Endodermal cell (in vitro differentiated cells): ENCODE data around the gene CARHSP1. TPM values are rescaled to one million over a fixed set of nuclear protein-coding genes. Genes with fewer than 3 reads are reported as not detected.
"Not testable (repeated sequence)": the region's sequence is repeated elsewhere in the genome, so short reads cannot be mapped to it uniquely, and the experiment has no call there.

Experiments
- DNase-seq: peaks from one replicate; pipeline ENCODE4 v3.0.0-alpha.2; 2017
- H3K27ac ChIP-seq: 2 replicates; pipeline ENCODE4 v1.5.1; 2013; ENCODE audit warnings: mild to moderate bottlenecking, low read depth, low read length, moderate library complexity
- H3K27me3 ChIP-seq: 2 replicates; pipeline ENCODE4 v1.6.1; 2013; ENCODE audit warnings: mild to moderate bottlenecking, low read length, moderate library complexity; ENCODE audit not compliant: insufficient read depth, control insufficient read depth, poor library complexity, severe bottlenecking
- H3K36me3 ChIP-seq: 2 replicates; pipeline ENCODE4 v1.7.0; 2013; ENCODE audit warnings: mild to moderate bottlenecking, low read length, moderate library complexity; ENCODE audit not compliant: control insufficient read depth, insufficient read depth
- H3K4me1 ChIP-seq: one replicate; pipeline ENCODE4 v1.7.0; 2013; ENCODE audit warnings: low read length; ENCODE audit not compliant: control insufficient read depth, insufficient read depth
- H3K4me3 ChIP-seq: 2 replicates; pipeline ENCODE4 v1.5.1; 2013; ENCODE audit warnings: mild to moderate bottlenecking, low read length, moderate library complexity
- H3K9ac ChIP-seq: 2 replicates; pipeline ENCODE4 v1.6.1; 2013; ENCODE audit warnings: mild to moderate bottlenecking, low read length, moderate library complexity; ENCODE audit not compliant: poor library complexity, severe bottlenecking; ENCODE audit errors: extremely low read depth
- H3K9me3 ChIP-seq: 2 replicates; pipeline ENCODE4 v1.6.1; 2013; ENCODE audit warnings: mild to moderate bottlenecking, low read length, moderate library complexity; ENCODE audit not compliant: control insufficient read depth
- H3K27ac Mint-ChIP-seq: 2 replicates; pipeline ENCODE4 v1.8.0; 2020; ENCODE audit warnings: mixed read lengths
- H3K27me3 Mint-ChIP-seq: 2 replicates; pipeline ENCODE4 v1.8.0; 2021; ENCODE audit warnings: mild to moderate bottlenecking, mixed read lengths; ENCODE audit not compliant: insufficient read depth
- H3K36me3 Mint-ChIP-seq: 2 replicates; pipeline ENCODE4 v1.8.0; 2020; ENCODE audit warnings: low read depth, mixed read lengths
- H3K4me1 Mint-ChIP-seq: 2 replicates; pipeline ENCODE4 v1.8.0; 2020; ENCODE audit warnings: mixed read lengths
- H3K4me3 Mint-ChIP-seq: 2 replicates; pipeline ENCODE4 v1.8.0; 2020; ENCODE audit warnings: mild to moderate bottlenecking, moderate library complexity, mixed read lengths
- H3K9me3 Mint-ChIP-seq: 2 replicates; pipeline ENCODE4 v1.8.0; 2020; ENCODE audit warnings: mild to moderate bottlenecking, mixed read lengths
- CTCF ChIP-seq: fragments of 200-600 bp; sonication (generic); conservative IDR thresholded peaks from 2 replicates; pipeline ENCODE4 v1.5.0; 2021; ENCODE audit warnings: antibody characterized with exemption, mild to moderate bottlenecking
- WGBS, 2 experiments: methylation state at CpG; one replicate each; pipeline versions ENCODE4 v1.1.5 to v1.1.7; 2013; ENCODE audit warnings: missing lambda C conversion rate in 2 of 2, mixed read lengths in 1 of 2; ENCODE audit not compliant: insufficient coverage in 1 of 2, insufficient read length in 1 of 2; 5-methylcytosine and 5-hydroxymethylcytosine counted together
- total RNA-seq, 2 donors: library from RNA; stranded (reverse); fragmentation: NEBNext Ultra II Directional in 1 of 2; extraction: Animal tissue kit (Norgen Biotek cat#: 25700) in 1 of 2; gene quantifications; 2 replicates in 1 of 2; 3 replicates in 1 of 2; pipeline ENCODE4 v1.2.1, GENCODE V29; 2021

The CARHSP1 gene
- total RNA-seq, 2 donors from 2014 or later = 233 to 275 TPM

- Histone ChIP-seq H3K9ac (no peak overlapping the region), H3K27ac (no peak overlapping the region), H3K27me3 (no peaks in the 10 kb centered on the region), H3K9me3 (no peaks in the 10 kb centered on the region), H3K4me1 (no peaks in the 10 kb centered on the region), H3K36me3 (peaks cover 92% of the 10 kb centered on the region), H3K4me3 (no peak overlapping the region)
- no peaks in the 10 kb centered on the region for H3K27me3 Mint-ChIP-seq
- H3K4me3 Mint-ChIP-seq = no peak overlapping the region
- H3K4me1 Mint-ChIP-seq = peaks cover under 1% of the 10 kb centered on the region
- no peak for DNase-seq
- no peak overlapping the region for H3K27ac Mint-ChIP-seq
- no peak for TF ChIP-seq CTCF
- no peaks in the 10 kb centered on the region for H3K9me3 Mint-ChIP-seq
- 95 to 100% methylated on average over 5 to 6 of the region's 6 CpGs for WGBS, 2 experiments
- peaks cover 60% of the 10 kb centered on the region for H3K36me3 Mint-ChIP-seq
These were observed 64.5 kb downstream of the CARHSP1 start for GRCh38 chr16:8804313-8804712.

- not testable (repeated sequence) for H3K4me3 Mint-ChIP-seq, H3K27me3 Mint-ChIP-seq, H3K4me1 Mint-ChIP-seq, DNase-seq, H3K9me3 ChIP-seq, H3K27ac Mint-ChIP-seq, H3K4me3 ChIP-seq, H3K27ac ChIP-seq, H3K9ac ChIP-seq, H3K4me1 ChIP-seq, H3K9me3 Mint-ChIP-seq, H3K27me3 ChIP-seq
- peaks cover 55% of the 10 kb centered on the region for H3K36me3 Mint-ChIP-seq
- peaks cover 89% of the 10 kb centered on the region for H3K36me3 ChIP-seq
- 97 to 100% methylated on average over 4 to 12 of the region's 12 CpGs for WGBS, 2 experiments
These were observed 65.1 kb downstream of the CARHSP1 start for GRCh38 chr16:8803733-8804132.

Other genes with a start within 250 kb of the CARHSP1 start
- gene METTL22, start 247.3 kb downstream of the CARHSP1 start, total RNA-seq = 10 to 100 TPM; 55.1 to 70.5 TPM
- gene ABAT, start 194.4 kb downstream of the CARHSP1 start, total RNA-seq = 10 to 100 TPM in 1 of 2 donors, 1 to 10 TPM in 1; 9.7 to 13.6 TPM
- 10 to 100 TPM; 10.9 to 14.0 TPM for gene TMEM186, start 71.4 kb downstream of the CARHSP1 start, total RNA-seq
- gene PMM2, start 71.2 kb downstream of the CARHSP1 start, total RNA-seq = 10 to 100 TPM; 47.6 to 48.2 TPM
- gene LITAFD, start 13.3 kb upstream of the CARHSP1 start, total RNA-seq = not detected
- gene USP7, start 94.9 kb upstream of the CARHSP1 start, total RNA-seq = 100 to 1,000 TPM; 114 to 140 TPM
- gene HAPSTR1, start 222.6 kb upstream of the CARHSP1 start, total RNA-seq = 10 to 100 TPM; 60.9 to 68.5 TPM